ENCODE measurements around the gene BHLHE40. TPM values are rescaled to one million over a fixed set of nuclear protein-coding genes. Genes with fewer than 3 reads are reported as not detected.

Gene BHLHE40
- polyA plus RNA-seq, 1 donor from 2014 or later, result not detected

- no peaks in the 10 kb centered on the region for H4K20me1 ChIP-seq (ENCODE audit: insufficient read depth)
- TF ChIP-seq EZH2 (IDR thresholded peaks at IDR 0.05; ENCODE audit: borderline replicate concordance, insufficient read depth, low read length, poor library complexity, severe bottlenecking), result no peak
- TF ChIP-seq RAD21 (conservative IDR thresholded peaks at IDR 0.05), result no peak
- no peak for TF ChIP-seq EP300 (conservative IDR thresholded peaks at IDR 0.05; ENCODE audit: poor library complexity, severe bottlenecking)
- TF ChIP-seq SMC3 (conservative IDR thresholded peaks at IDR 0.05; ENCODE audit: poor library complexity), result no peak
- no peak for TF ChIP-seq POLR2AphosphoS5 (IDR thresholded peaks at IDR 0.05)
- TF ChIP-seq, protein P1, sequence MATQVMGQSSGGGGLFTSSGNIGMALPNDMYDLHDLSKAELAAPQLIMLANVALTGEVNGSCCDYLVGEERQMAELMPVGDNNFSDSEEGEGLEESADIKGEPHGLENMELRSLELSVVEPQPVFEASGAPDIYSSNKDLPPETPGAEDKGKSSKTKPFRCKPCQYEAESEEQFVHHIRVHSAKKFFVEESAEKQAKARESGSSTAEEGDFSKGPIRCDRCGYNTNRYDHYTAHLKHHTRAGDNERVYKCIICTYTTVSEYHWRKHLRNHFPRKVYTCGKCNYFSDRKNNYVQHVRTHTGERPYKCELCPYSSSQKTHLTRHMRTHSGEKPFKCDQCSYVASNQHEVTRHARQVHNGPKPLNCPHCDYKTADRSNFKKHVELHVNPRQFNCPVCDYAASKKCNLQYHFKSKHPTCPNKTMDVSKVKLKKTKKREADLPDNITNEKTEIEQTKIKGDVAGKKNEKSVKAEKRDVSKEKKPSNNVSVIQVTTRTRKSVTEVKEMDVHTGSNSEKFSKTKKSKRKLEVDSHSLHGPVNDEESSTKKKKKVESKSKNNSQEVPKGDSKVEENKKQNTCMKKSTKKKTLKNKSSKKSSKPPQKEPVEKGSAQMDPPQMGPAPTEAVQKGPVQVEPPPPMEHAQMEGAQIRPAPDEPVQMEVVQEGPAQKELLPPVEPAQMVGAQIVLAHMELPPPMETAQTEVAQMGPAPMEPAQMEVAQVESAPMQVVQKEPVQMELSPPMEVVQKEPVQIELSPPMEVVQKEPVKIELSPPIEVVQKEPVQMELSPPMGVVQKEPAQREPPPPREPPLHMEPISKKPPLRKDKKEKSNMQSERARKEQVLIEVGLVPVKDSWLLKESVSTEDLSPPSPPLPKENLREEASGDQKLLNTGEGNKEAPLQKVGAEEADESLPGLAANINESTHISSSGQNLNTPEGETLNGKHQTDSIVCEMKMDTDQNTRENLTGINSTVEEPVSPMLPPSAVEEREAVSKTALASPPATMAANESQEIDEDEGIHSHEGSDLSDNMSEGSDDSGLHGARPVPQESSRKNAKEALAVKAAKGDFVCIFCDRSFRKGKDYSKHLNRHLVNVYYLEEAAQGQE (IDR thresholded peaks at IDR 0.05; ENCODE audit: borderline replicate concordance), result no peak
- TF ChIP-seq MXI1 (conservative IDR thresholded peaks at IDR 0.05; ENCODE audit: poor library complexity, severe bottlenecking), result no peak
- TF ChIP-seq CTCF (IDR thresholded peaks at IDR 0.05; ENCODE audit: poor library complexity, severe bottlenecking), result no peak
- H3K27ac ChIP-seq (ENCODE audit: low read length), result no peak overlapping the region
- no peak overlapping the region for H3K9ac ChIP-seq (ENCODE audit: low read length)
- H3K9me2 ChIP-seq (ENCODE audit: insufficient read depth, low read length), result no peaks in the 10 kb centered on the region
- no peak overlapping the region for H3K4me3 ChIP-seq (ENCODE audit: low read length)
- no peak overlapping the region for H2AFZ ChIP-seq (ENCODE audit: low read depth, low read length)
- no peaks in the 10 kb centered on the region for H3F3A ChIP-seq (ENCODE audit: insufficient read depth, low read length, poor library complexity, severe bottlenecking)
- H3K36me3 ChIP-seq (ENCODE audit: insufficient read depth, low read length), result no peaks in the 10 kb centered on the region
- no peaks in the 10 kb centered on the region for H3K9me3 ChIP-seq (ENCODE audit: low read length)
- no peaks in the 10 kb centered on the region for H3K27me3 ChIP-seq (ENCODE audit: insufficient read depth, low read depth, low read length)
- no peak overlapping the region for H3K4me2 ChIP-seq (ENCODE audit: low read length)
- no peaks in the 10 kb centered on the region for H3K79me2 ChIP-seq (replicated peaks; ENCODE audit: insufficient read depth, low read length)
These were observed 30.4 kb downstream of the BHLHE40 start for GRCh38 chr3:5009506-5010109.

DNA sequence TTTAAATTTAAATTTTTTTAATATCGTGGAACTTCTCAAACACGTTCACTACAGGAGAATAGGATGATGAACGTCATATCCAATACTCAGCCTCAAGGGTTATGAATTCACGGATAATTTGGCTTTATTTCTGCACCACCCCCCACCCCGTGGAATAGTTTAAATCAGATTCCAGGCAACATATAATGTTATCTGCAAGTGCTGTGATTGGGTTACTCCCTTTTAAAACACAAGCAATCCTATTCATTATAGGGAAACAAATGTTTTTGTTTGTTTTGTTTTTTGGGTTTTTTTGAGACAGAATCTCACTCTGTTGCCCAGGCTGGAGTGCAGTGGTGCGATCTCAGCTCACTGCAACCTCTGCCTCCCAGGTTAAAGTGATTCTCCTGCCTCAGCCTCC lies 30.9 kb downstream of the BHLHE40 start:
- H3K27me3 ChIP-seq (ENCODE audit: insufficient read depth, low read depth, low read length), result no peaks in the 10 kb centered on the region
- no peaks in the 10 kb centered on the region for H4K20me1 ChIP-seq (ENCODE audit: insufficient read depth)
- no peaks in the 10 kb centered on the region for H3F3A ChIP-seq (ENCODE audit: insufficient read depth, low read length, poor library complexity, severe bottlenecking)
- H3K9ac ChIP-seq (ENCODE audit: low read length), result no peak overlapping the region
- no peak overlapping the region for H2AFZ ChIP-seq (ENCODE audit: low read depth, low read length)
- no peaks in the 10 kb centered on the region for H3K9me3 ChIP-seq (ENCODE audit: low read length)
- H3K4me3 ChIP-seq (ENCODE audit: low read length), result no peak overlapping the region
- no peaks in the 10 kb centered on the region for H3K36me3 ChIP-seq (ENCODE audit: insufficient read depth, low read length)
- no peaks in the 10 kb centered on the region for H3K9me2 ChIP-seq (ENCODE audit: insufficient read depth, low read length)
- no peak overlapping the region for H3K27ac ChIP-seq (ENCODE audit: low read length)
- TF ChIP-seq RAD21 (conservative IDR thresholded peaks at IDR 0.05) (no peak), POLR2AphosphoS5 (IDR thresholded peaks at IDR 0.05) (no peak), CTCF (IDR thresholded peaks at IDR 0.05; ENCODE audit: poor library complexity, severe bottlenecking) (no peak), TAF1 (IDR thresholded peaks at IDR 0.05; ENCODE audit: low read depth) (no peak), EZH2 (IDR thresholded peaks at IDR 0.05; ENCODE audit: borderline replicate concordance, insufficient read depth, low read length, poor library complexity, severe bottlenecking) (no peak), SMC3 (conservative IDR thresholded peaks at IDR 0.05; ENCODE audit: poor library complexity) (no peak), MXI1 (conservative IDR thresholded peaks at IDR 0.05; ENCODE audit: poor library complexity, severe bottlenecking) (no peak), EP300 (conservative IDR thresholded peaks at IDR 0.05; ENCODE audit: poor library complexity, severe bottlenecking) (no peak)
- TF ChIP-seq, protein P1 (IDR thresholded peaks at IDR 0.05; ENCODE audit: borderline replicate concordance), result no peak
- no peak overlapping the region for H3K4me2 ChIP-seq (ENCODE audit: low read length)
- H3K79me2 ChIP-seq (replicated peaks; ENCODE audit: insufficient read depth, low read length), result no peaks in the 10 kb centered on the region

Measured in neural cell (in vitro differentiated cells).